ENCODE measurements around the gene NOS3. TPM values are rescaled to one million over a fixed set of nuclear protein-coding genes. Genes with fewer than 3 reads are reported as not detected.

NOS3 gene
- total and polyA plus RNA-seq, 7 donors: 1.4 to 13.2 (median 5.8) TPM

- Histone ChIP-seq H3K36me3 (ENCODE audit: insufficient read depth in 1 of 2, low read depth in 1 of 2) (peaks cover 6 to 61% of the 10 kb centered on the region in 2 donors), H3K4me3 (no peak overlapping the region), H3K4me1 (peaks cover 26% of the 10 kb centered on the region), H3K27me3 (ENCODE audit: insufficient read depth in 3 of 3, low read length in 2 of 3) (no peaks in the 10 kb centered on the region), H3K27ac (no peak overlapping the region), H3K9me3 (no peaks in the 10 kb centered on the region)
- ATAC-seq (no peak), DNase-seq (no peak)
- 84 to 94% (median 88%) methylated on average over 5 of the region's 5 CpGs for WGBS, 3 donors
- no peak for TF ChIP-seq CTCF (IDR thresholded peaks at IDR 0.05)
- intact Hi-C loops (cut with DNase I): loop anchor here in 1 of 2 donors (5.0 kb wide), 1 partner anchor 78 kb away; no protein-coding TSS in a partner anchor
Observed at GRCh38 chr7:151033864-151034249, 43.0 kb downstream of the NOS3 start.

- DNase-seq (no peak), ATAC-seq (peak; percentile 13 to 35 (median 21))
- H3K36me3 ChIP-seq (ENCODE audit: insufficient read depth in 1 of 2, low read depth in 1 of 2): peaks cover 6 to 61% of the 10 kb centered on the region in 2 donors
- intact Hi-C loops (cut with DNase I): loop anchor here in 1 of 2 donors (5.0 kb wide), 1 partner anchor 78 kb away; no protein-coding TSS in a partner anchor
- no peaks in the 10 kb centered on the region for H3K9me3 ChIP-seq
- no peaks in the 10 kb centered on the region for H3K27me3 ChIP-seq (ENCODE audit: insufficient read depth in 3 of 3, low read length in 2 of 3)
- no peak overlapping the region for H3K4me3 ChIP-seq
- no peak for TF ChIP-seq CTCF (IDR thresholded peaks at IDR 0.05)
- 80 to 87% (median 83%) methylated on average over 21 of the region's 21 CpGs for WGBS, 3 donors
- H3K27ac ChIP-seq: peak overlapping the region; percentile 58
- peaks cover 26% of the 10 kb centered on the region for H3K4me1 ChIP-seq
Observed at GRCh38 chr7:151034312-151035025, 43.7 kb downstream of the NOS3 start.

- DNase-seq (no peak), ATAC-seq (peak; percentile 42 to 71 (median 62))
- Histone ChIP-seq H3K4me1 (peaks cover 26% of the 10 kb centered on the region), H3K9me3 (no peaks in the 10 kb centered on the region), H3K4me3 (no peak overlapping the region), H3K27ac (peak overlapping the region; percentile 58), H3K36me3 (ENCODE audit: insufficient read depth in 1 of 2, low read depth in 1 of 2) (peaks cover 6 to 61% of the 10 kb centered on the region in 2 donors), H3K27me3 (ENCODE audit: insufficient read depth in 3 of 3, low read length in 2 of 3) (no peaks in the 10 kb centered on the region)
- 63 to 75% (median 70%) methylated on average over 21 of the region's 21 CpGs for WGBS, 3 donors
- intact Hi-C loops (cut with DNase I): no loop called here
- no peak for TF ChIP-seq CTCF (IDR thresholded peaks at IDR 0.05)
Observed at GRCh38 chr7:151035026-151035717, 44.4 kb downstream of the NOS3 start.

GRCh38 chr7:151035902-151036301 is 45.1 kb downstream of the NOS3 start:
- H3K27ac ChIP-seq: no peak overlapping the region

More at GRCh38 chr7:151035902-151036301, 45.1 kb downstream of the NOS3 start:
- ATAC-seq (no peak), DNase-seq (peak in 1 of 2 donors; percentile 36)
- Histone ChIP-seq H3K4me3 (no peak overlapping the region), H3K27me3 (ENCODE audit: insufficient read depth in 3 of 3, low read length in 2 of 3) (no peaks in the 10 kb centered on the region), H3K4me1 (peaks cover 26% of the 10 kb centered on the region), H3K36me3 (ENCODE audit: insufficient read depth in 1 of 2, low read depth in 1 of 2) (peaks cover 6 to 63% of the 10 kb centered on the region in 2 donors), H3K9me3 (no peaks in the 10 kb centered on the region)
- no peak for TF ChIP-seq CTCF (IDR thresholded peaks at IDR 0.05)
- intact Hi-C loops (cut with DNase I): no loop called here
- WGBS, 3 donors: 87 to 92% (median 89%) methylated on average over 17 of the region's 17 CpGs

All from psoas muscle (tissue), 8 donors.